Activated naive CD4-positive, alpha-beta T cell treated with anti-CD3 and anti-CD28 coated beads, Interleukin-2, amount 10 ng/mL, durations not matched to agents 7 days and 5 days (primary cell): ENCODE results near the gene FTSJ1.

Source experiments
- CTCF ChIA-PET: fragments of 350-600 bp; sonication (Branson Sonifier 250); formaldehyde crosslinking; loops from one replicate; lab custom pipeline; 2021; ENCODE audit warnings: antibody characterized with exemption; lab: Charles Lee
- DNase-seq: peaks from one replicate; pipeline ENCODE4 v3.0.0-alpha.2; 2020
- H3K27ac Mint-ChIP-seq: one replicate; pipeline ENCODE4 v1.8.0; 2021; ENCODE audit warnings: mild to moderate bottlenecking, moderate library complexity, mixed read lengths
- H3K27me3 Mint-ChIP-seq: one replicate; pipeline ENCODE4 v1.8.0; 2021; ENCODE audit warnings: mild to moderate bottlenecking, mixed read lengths
- H3K36me3 Mint-ChIP-seq: one replicate; pipeline ENCODE4 v1.8.0; 2021; ENCODE audit warnings: mixed read lengths
- H3K4me1 Mint-ChIP-seq: one replicate; pipeline ENCODE4 v1.8.0; 2021; ENCODE audit warnings: mixed read lengths
- H3K4me3 Mint-ChIP-seq: one replicate; pipeline ENCODE4 v1.8.0; 2021; ENCODE audit warnings: mild to moderate bottlenecking, moderate library complexity, mixed read lengths
- H3K9me3 Mint-ChIP-seq: one replicate; pipeline ENCODE4 v1.8.0; 2021; ENCODE audit warnings: mixed read lengths

FTSJ1 gene

GRCh38 chrX:48475296-48475695, 703 bp upstream of the FTSJ1 start:
- Mint-ChIP-seq H3K36me3 (peaks cover 25% of the 10 kb centered on the region), H3K9me3 (no peaks in the 10 kb centered on the region), H3K4me1 (peaks cover 45% of the 10 kb centered on the region), H3K4me3 (peak overlapping the region; percentile 94), H3K27me3 (no peaks in the 10 kb centered on the region), H3K27ac (peak overlapping the region; percentile 97)
- CTCF ChIA-PET: interaction anchor here (1.1 to 1.3 kb wide), 2 partner anchors 19 to 64 kb away, joined by 4 to 9 read pairs; partner anchors contain the start of gene TBC1D25
- DNase-seq: no peak

GRCh38 chrX:48476919-48477318, 920 bp downstream of the FTSJ1 start:
- Mint-ChIP-seq H3K27me3 (no peaks in the 10 kb centered on the region), H3K9me3 (no peaks in the 10 kb centered on the region), H3K4me3 (peak overlapping the region; percentile 94), H3K36me3 (peaks cover 32% of the 10 kb centered on the region), H3K27ac (peak overlapping the region; percentile 97), H3K4me1 (peaks cover 43% of the 10 kb centered on the region)
- CTCF ChIA-PET: no interaction called here
- no peak for DNase-seq

GRCh38 chrX:48477960-48478755, 2.2 kb downstream of the FTSJ1 start:
- CTCF ChIA-PET: no interaction called here
- H3K36me3 Mint-ChIP-seq: peaks cover 40% of the 10 kb centered on the region
- H3K27me3 Mint-ChIP-seq: no peaks in the 10 kb centered on the region
- H3K4me1 Mint-ChIP-seq: peaks cover 43% of the 10 kb centered on the region
- H3K9me3 Mint-ChIP-seq: no peaks in the 10 kb centered on the region
- peak overlapping the region; percentile 94 for H3K4me3 Mint-ChIP-seq
- no peak for DNase-seq
- H3K27ac Mint-ChIP-seq: no peak overlapping the region

- no peak for DNase-seq
- H3K4me3 Mint-ChIP-seq: no peak overlapping the region
- CTCF ChIA-PET: no interaction called here
- no peak overlapping the region for H3K27ac Mint-ChIP-seq
- peaks cover 43% of the 10 kb centered on the region for H3K4me1 Mint-ChIP-seq
- no peaks in the 10 kb centered on the region for H3K27me3 Mint-ChIP-seq
- peaks cover 45% of the 10 kb centered on the region for H3K36me3 Mint-ChIP-seq
- no peaks in the 10 kb centered on the region for H3K9me3 Mint-ChIP-seq
Measured at GRCh38 chrX:48478806-48479205, 2.8 kb downstream of the FTSJ1 start.

GRCh38 chrX:48480142-48480541, 4.1 kb downstream of the FTSJ1 start:
- Mint-ChIP-seq H3K27me3 (no peaks in the 10 kb centered on the region), H3K4me1 (peaks cover 32% of the 10 kb centered on the region), H3K27ac (no peak overlapping the region), H3K4me3 (no peak overlapping the region), H3K9me3 (no peaks in the 10 kb centered on the region), H3K36me3 (peaks cover 45% of the 10 kb centered on the region)
- DNase-seq: no peak
- CTCF ChIA-PET: interaction anchor here (1.2 kb wide), 1 partner anchor 14 kb away, joined by 3 read pairs; no protein-coding TSS in a partner anchor

- no peak for DNase-seq
- Mint-ChIP-seq H3K27me3 (no peaks in the 10 kb centered on the region), H3K27ac (no peak overlapping the region), H3K36me3 (peaks cover 45% of the 10 kb centered on the region), H3K4me3 (no peak overlapping the region), H3K4me1 (peaks cover 29% of the 10 kb centered on the region), H3K9me3 (no peaks in the 10 kb centered on the region)
- CTCF ChIA-PET: interaction anchor here (1.2 kb wide), 1 partner anchor 14 kb away, joined by 3 read pairs; no protein-coding TSS in a partner anchor
Measured at GRCh38 chrX:48480583-48480982, 4.6 kb downstream of the FTSJ1 start.

- Mint-ChIP-seq H3K27me3 (no peaks in the 10 kb centered on the region), H3K4me1 (peaks cover 14% of the 10 kb centered on the region), H3K4me3 (no peak overlapping the region), H3K9me3 (no peaks in the 10 kb centered on the region), H3K36me3 (peaks cover 39% of the 10 kb centered on the region), H3K27ac (no peak overlapping the region)
- CTCF ChIA-PET: no interaction called here
- no peak for DNase-seq
Measured at GRCh38 chrX:48482526-48482925, 6.5 kb downstream of the FTSJ1 start.

GRCh38 chrX:48487362-48487798, 11.4 kb downstream of the FTSJ1 start:
- peaks cover 11% of the 10 kb centered on the region for H3K36me3 Mint-ChIP-seq
- no peak overlapping the region for H3K4me3 Mint-ChIP-seq
- no peak for DNase-seq
- H3K9me3 Mint-ChIP-seq: no peaks in the 10 kb centered on the region
- no peaks in the 10 kb centered on the region for H3K27me3 Mint-ChIP-seq
- CTCF ChIA-PET: no interaction called here
- no peak overlapping the region for H3K27ac Mint-ChIP-seq
- H3K4me1 Mint-ChIP-seq: no peaks in the 10 kb centered on the region

- no peaks in the 10 kb centered on the region for H3K27me3 Mint-ChIP-seq
- no peak for DNase-seq
- H3K9me3 Mint-ChIP-seq: no peaks in the 10 kb centered on the region
- no peaks in the 10 kb centered on the region for H3K4me1 Mint-ChIP-seq
- peaks cover 7% of the 10 kb centered on the region for H3K36me3 Mint-ChIP-seq
- H3K27ac Mint-ChIP-seq: no peak overlapping the region
- CTCF ChIA-PET: no interaction called here
- H3K4me3 Mint-ChIP-seq: no peak overlapping the region
Measured at GRCh38 chrX:48488034-48488433, 12.0 kb downstream of the FTSJ1 start.

GRCh38 chrX:48489296-48489695, 13.3 kb downstream of the FTSJ1 start:
- H3K9me3 Mint-ChIP-seq: no peaks in the 10 kb centered on the region
- no peak for DNase-seq
- H3K4me1 Mint-ChIP-seq: no peaks in the 10 kb centered on the region
- peaks cover 5% of the 10 kb centered on the region for H3K27me3 Mint-ChIP-seq
- peaks cover 2% of the 10 kb centered on the region for H3K36me3 Mint-ChIP-seq
- no peak overlapping the region for H3K4me3 Mint-ChIP-seq
- no peak overlapping the region for H3K27ac Mint-ChIP-seq
- CTCF ChIA-PET: no interaction called here

- peaks cover 5% of the 10 kb centered on the region for H3K27me3 Mint-ChIP-seq
- DNase-seq: no peak
- H3K27ac Mint-ChIP-seq: no peak overlapping the region
- H3K4me3 Mint-ChIP-seq: no peak overlapping the region
- H3K36me3 Mint-ChIP-seq: peaks cover 2% of the 10 kb centered on the region
- CTCF ChIA-PET: no interaction called here
- H3K4me1 Mint-ChIP-seq: no peaks in the 10 kb centered on the region
- H3K9me3 Mint-ChIP-seq: no peaks in the 10 kb centered on the region
Measured at GRCh38 chrX:48489892-48490291, 13.9 kb downstream of the FTSJ1 start.

GRCh38 chrX:48490661-48491060, 14.7 kb downstream of the FTSJ1 start:
- peaks cover 5% of the 10 kb centered on the region for H3K27me3 Mint-ChIP-seq
- CTCF ChIA-PET: no interaction called here
- peaks cover 2% of the 10 kb centered on the region for H3K36me3 Mint-ChIP-seq
- no peak overlapping the region for H3K27ac Mint-ChIP-seq
- no peak overlapping the region for H3K4me3 Mint-ChIP-seq
- no peaks in the 10 kb centered on the region for H3K9me3 Mint-ChIP-seq
- no peaks in the 10 kb centered on the region for H3K4me1 Mint-ChIP-seq
- no peak for DNase-seq

GRCh38 chrX:48491809-48492208, 15.8 kb downstream of the FTSJ1 start:
- peaks cover 5% of the 10 kb centered on the region for H3K27me3 Mint-ChIP-seq
- DNase-seq: no peak
- no peaks in the 10 kb centered on the region for H3K9me3 Mint-ChIP-seq
- no peak overlapping the region for H3K27ac Mint-ChIP-seq
- H3K36me3 Mint-ChIP-seq: peaks cover 2% of the 10 kb centered on the region
- H3K4me3 Mint-ChIP-seq: no peak overlapping the region
- CTCF ChIA-PET: no interaction called here
- H3K4me1 Mint-ChIP-seq: no peaks in the 10 kb centered on the region

GRCh38 chrX:48492293-48492910, 16.4 kb downstream of the FTSJ1 start:
- peaks cover 7% of the 10 kb centered on the region for H3K27me3 Mint-ChIP-seq
- H3K9me3 Mint-ChIP-seq: no peaks in the 10 kb centered on the region
- no peaks in the 10 kb centered on the region for H3K4me1 Mint-ChIP-seq
- no peak for DNase-seq
- H3K4me3 Mint-ChIP-seq: no peak overlapping the region
- H3K36me3 Mint-ChIP-seq: peaks cover under 1% of the 10 kb centered on the region
- no peak overlapping the region for H3K27ac Mint-ChIP-seq
- CTCF ChIA-PET: interaction anchor here (1.8 kb wide), 1 partner anchor 18 kb away, joined by 4 read pairs; no protein-coding TSS in a partner anchor
